ENCODE measurements around the gene OR56A4. TPM values are rescaled to one million over a fixed set of nuclear protein-coding genes. Genes with fewer than 3 reads are reported as not detected.

Gene OR56A4, protein sequence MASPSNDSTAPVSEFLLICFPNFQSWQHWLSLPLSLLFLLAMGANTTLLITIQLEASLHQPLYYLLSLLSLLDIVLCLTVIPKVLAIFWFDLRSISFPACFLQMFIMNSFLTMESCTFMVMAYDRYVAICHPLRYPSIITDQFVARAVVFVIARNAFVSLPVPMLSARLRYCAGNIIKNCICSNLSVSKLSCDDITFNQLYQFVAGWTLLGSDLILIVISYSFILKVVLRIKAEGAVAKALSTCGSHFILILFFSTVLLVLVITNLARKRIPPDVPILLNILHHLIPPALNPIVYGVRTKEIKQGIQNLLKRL
- total RNA-seq = under 0.01 TPM

GRCh38 chr11:6006846-6007245, at the start of gene OR56A4:
OR56A4 (minus strand) TSS chr11:6006946; CDS start chr11:6002992, 3,954 bp downstream.
- no peak for DNase-seq (ENCODE audit: low spot score in 2 of 2)
- no peak for FAIRE-seq

DNA sequence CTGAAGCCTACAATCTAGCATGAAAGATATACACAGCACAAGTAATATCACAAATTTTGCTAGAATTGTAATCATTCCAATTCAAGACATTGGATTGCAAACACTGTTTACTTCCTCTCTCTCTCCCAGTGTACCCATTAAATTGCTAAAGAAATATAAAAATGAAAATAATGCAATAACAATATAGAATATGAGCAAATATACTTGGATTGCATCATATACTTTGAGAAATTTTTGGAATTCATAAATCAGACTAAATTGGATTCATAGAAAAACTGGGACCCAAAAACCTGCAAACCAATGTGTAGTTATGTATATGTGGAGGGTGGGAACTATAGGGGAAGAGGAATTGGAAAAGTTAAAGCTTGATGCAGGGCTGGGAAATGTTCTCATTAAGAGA, 48.8 kb upstream of the OR56A4 start:
- DNase-seq (ENCODE audit: low spot score in 2 of 2) = no peak
- no peak for FAIRE-seq

DNA sequence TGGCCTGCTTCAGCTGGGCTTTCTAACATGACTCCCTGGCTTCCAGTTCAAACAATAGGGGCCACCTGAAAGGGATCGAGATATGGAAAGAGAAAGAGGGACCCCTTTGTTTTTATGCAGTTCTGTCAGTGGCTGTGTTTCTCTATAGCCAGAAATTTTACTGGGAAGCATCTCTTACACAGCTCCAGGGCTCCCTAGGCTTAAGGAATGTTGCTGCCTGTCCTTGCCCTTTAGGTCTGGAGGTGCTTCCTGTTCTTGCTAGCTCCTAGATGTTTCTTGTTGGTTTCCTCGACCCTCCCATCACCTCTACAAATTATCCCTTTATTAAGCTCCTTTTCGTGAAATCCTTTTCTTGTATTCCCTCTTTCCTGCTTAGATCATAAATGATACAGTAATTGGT, 45.6 kb upstream of the OR56A4 start:
- DNase-seq (ENCODE audit: low spot score in 2 of 2) (no peak), FAIRE-seq (no peak)

GRCh38 chr11:6040874-6041273, 34.1 kb upstream of the OR56A4 start:
- DNase-seq (ENCODE audit: low spot score in 2 of 2) = no peak
- FAIRE-seq = no peak

GRCh38 chr11:6030708-6031405, 24.1 kb upstream of the OR56A4 start, which contains the start of gene OR56A1:
OR56A1 (minus strand) TSS chr11:6030758; CDS start chr11:6027692, 3,066 bp downstream.
- FAIRE-seq (no peak), DNase-seq (ENCODE audit: low spot score in 2 of 2) (no peak)

DNA sequence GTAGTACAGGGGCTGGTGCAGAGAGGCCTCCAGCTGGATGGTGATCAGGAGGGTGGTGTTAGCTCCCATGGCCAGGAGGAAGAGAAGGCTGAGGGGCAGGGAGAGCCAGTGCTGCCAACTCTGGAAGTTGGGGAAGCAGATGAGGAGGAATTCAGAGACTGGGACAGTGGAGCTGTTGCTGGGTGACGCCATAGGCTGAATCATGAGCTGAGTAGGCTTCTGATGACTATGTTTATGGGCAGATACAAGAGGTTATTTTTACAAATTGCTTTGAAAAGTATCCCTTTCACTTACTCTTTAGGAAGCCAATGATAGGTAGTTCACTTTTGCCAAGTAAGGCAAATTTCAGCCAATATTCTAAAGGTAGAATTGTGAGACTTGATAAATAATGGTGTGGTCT, 20.8 kb upstream of the OR56A4 start:
- DNase-seq (ENCODE audit: low spot score in 2 of 2) (no peak), FAIRE-seq (no peak)

DNA sequence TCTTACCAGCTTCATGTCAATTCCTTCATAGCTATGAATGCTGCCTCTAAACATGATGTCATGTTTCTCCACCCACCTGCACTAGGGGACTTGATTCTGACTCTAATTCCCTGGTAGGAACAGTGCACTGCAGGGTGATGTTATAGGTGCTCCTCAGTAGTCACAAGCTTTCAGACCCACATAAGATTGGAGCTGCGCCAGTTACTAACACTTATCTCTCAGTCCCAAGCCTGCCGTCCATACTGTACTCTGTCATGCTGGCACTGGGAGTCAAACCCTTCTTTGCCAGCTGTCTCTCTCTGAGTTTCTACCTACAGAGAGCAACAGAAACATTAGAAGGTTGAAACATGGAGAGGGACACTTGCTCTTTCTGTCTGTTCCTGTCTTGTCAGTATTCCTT, 18.3 kb upstream of the OR56A4 start:
- FAIRE-seq (no peak), DNase-seq (ENCODE audit: low spot score in 2 of 2) (no peak)

DNA sequence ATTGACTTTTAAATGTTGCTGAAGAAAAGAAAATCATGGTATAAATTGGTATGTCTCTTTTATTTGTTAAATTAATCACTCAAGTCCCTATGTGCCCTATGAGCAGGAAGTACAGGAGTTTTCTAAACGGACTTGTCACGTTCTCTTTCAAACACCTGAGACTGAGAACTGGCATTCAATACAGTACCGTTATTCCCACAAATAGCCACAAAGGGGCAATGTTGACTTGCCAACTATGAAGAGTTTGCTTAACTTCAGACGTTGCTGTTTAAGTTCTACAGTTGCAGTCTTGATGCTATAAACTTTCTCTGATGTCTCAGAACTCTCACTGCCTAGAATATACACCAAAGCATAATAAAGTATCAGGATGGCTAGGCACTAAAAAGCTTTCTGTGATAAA, 16.2 kb upstream of the OR56A4 start:
- peak in 1 of 2 donors; percentile 14 for DNase-seq (ENCODE audit: low spot score in 2 of 2)
- no peak for FAIRE-seq

DNA sequence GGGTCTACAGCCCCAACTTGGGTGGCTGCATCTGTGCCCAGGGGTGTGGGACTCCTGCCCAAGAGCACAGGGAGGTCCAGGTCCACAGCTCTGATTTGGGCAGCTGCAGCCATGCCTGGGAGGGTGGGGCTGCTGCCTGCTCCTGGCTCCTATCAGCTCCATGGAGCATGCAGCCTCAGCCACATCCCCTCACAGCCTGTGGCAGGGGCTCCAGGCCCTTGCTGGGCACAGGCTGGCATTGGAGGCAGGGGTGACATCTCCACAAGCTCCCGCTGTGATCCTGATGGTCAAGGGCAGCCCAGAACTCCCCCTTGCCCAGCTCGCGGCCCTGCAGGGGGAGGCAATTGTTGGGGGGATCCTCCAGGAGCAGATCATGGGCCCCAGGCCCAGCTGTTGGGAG, 6.3 kb upstream of the OR56A4 start:
- FAIRE-seq (no peak), DNase-seq (ENCODE audit: low spot score in 2 of 2) (no peak)

- FAIRE-seq = no peak
Measured at GRCh38 chr11:6012035-6012668, 5.4 kb upstream of the OR56A4 start.

GRCh38 chr11:6006395-6006794, 351 bp downstream of the OR56A4 start:
- no peak for DNase-seq (ENCODE audit: low spot score in 2 of 2)
- no peak for FAIRE-seq

More at GRCh38 chr11:6012035-6012668, 5.4 kb upstream of the OR56A4 start:
- no peak for DNase-seq (ENCODE audit: low spot score in 2 of 2)

- FAIRE-seq (no peak), DNase-seq (ENCODE audit: low spot score in 2 of 2) (no peak)
Measured at GRCh38 chr11:6002202-6002699, 4.5 kb downstream of the OR56A4 start.

GRCh38 chr11:5994791-5995190, 12.0 kb downstream of the OR56A4 start:
- DNase-seq (ENCODE audit: low spot score in 2 of 2) (no peak), FAIRE-seq (no peak)

DNA sequence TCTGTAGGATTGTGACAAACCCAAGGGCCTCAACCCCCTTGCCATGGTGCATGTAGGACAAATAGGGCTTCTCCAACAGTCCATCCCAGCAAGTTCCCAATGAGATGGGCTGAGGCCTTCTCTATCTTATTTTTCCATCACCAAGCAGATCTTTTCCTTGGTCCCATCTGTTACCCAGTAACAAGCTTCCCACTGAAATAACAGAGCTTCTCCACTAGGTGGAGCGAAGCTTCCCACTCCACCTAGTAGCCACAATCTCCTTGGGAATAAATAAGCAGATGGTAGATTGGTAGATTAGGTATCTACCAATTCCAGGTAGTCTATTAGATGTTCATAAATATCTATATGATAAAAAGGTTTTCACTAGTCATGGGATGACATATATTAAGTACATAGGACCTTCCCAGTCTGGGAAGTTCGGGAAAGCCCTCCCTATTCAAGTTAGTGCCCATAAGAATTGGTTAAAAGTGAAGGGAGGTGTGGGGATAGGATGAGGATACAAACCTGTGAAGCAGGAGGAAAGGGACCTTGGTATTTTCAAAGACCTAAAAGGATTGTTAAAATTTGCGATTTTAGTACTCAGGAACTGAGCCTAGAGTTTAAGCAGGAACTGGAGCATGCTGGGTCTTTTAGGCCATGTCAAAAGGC, 14.0 kb downstream of the OR56A4 start:
- DNase-seq (ENCODE audit: low spot score in 2 of 2) (peak in 1 of 2 donors; percentile 10), FAIRE-seq (no peak)

GRCh38 chr11:5992150-5992549, 14.6 kb downstream of the OR56A4 start:
- no peak for FAIRE-seq
- DNase-seq (ENCODE audit: low spot score in 2 of 2) = no peak

- FAIRE-seq (no peak), DNase-seq (ENCODE audit: low spot score in 2 of 2) (no peak)
Measured at GRCh38 chr11:5989203-5989602, 17.5 kb downstream of the OR56A4 start.

DNA sequence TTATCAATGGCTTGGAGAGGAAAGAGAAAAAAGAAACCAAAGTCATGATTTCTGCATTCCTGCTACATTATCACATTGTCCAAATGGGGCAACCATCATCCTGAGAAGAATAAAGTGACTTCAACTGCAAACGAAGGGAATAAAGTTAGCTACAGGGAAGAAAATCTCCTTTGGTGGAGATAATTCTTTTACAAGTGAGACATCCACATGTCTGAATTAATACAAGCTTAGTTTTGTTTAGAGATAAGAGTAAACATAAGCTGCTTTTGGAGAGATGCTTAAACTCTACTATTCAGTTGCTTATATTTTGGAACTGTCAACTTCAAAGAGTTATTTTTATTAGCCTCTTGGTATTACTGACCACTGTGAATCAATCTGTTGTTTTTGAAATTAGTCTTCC, 19.9 kb downstream of the OR56A4 start, which contains the start of gene OR52L1:
OR52L1 (minus strand) TSS at position 101 of the 400 bp plus-strand sequence; CDS start at position 46, 55 bp downstream.
- FAIRE-seq (no peak), DNase-seq (ENCODE audit: low spot score in 2 of 2) (no peak)

DNA sequence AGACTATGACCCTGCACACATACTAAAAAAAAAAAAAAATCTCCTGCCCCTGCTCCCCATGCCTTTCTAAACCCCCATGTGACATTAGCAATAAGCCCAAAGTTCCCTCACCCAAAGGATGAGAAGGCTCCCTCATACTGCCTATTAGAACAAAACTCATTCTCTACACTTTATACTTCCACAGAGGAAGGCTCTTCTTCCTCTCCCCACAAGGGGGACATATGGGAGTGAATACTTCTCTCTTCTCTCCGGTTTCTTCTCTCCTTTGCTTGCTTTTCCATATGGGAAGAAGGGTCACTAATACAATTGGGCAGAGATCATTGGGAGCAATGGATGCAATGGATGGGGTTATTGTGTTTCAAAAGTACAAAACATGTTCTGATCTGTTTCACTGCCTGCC, 23.3 kb downstream of the OR56A4 start:
- no peak for DNase-seq (ENCODE audit: low spot score in 2 of 2)
- FAIRE-seq = no peak

GRCh38 chr11:5973530-5973929, 33.2 kb downstream of the OR56A4 start:
- DNase-seq (ENCODE audit: low spot score in 2 of 2) = no peak
- FAIRE-seq = no peak

- DNase-seq (ENCODE audit: low spot score in 2 of 2) = no peak
- no peak for FAIRE-seq
Measured at GRCh38 chr11:5968394-5968793, 38.4 kb downstream of the OR56A4 start, which contains the start of gene OR56A5. OR56A5 (minus strand) TSS chr11:5968494; CDS start chr11:5968494, 0 bp downstream.

Measured in frontal cortex (tissue), 4 donors.